Activated CD8-positive, alpha-beta T cell treated with anti-CD3 and anti-CD28 coated beads, Interleukin-2, amount 10 ng/mL, durations not matched to agents 7 days and 5 days (primary cell): Measurements from ENCODE around the gene SCAMP2. TPM values are rescaled to one million over a fixed set of nuclear protein-coding genes. Genes with fewer than 3 reads are reported as not detected.

Experiments
- ATAC-seq: fragments of 150-1000 bp; cut with Tn5 transposase; one replicate; pipeline ENCODE4 v1.10.0; 2021; ENCODE audit warnings: moderate library complexity
- CTCF ChIA-PET: fragments of 350-600 bp; sonication (Branson Sonifier 250); formaldehyde crosslinking; loops from one replicate; lab custom pipeline; 2021; ENCODE audit warnings: antibody characterized with exemption; lab: Charles Lee
- POLR2A ChIA-PET: fragments of 350-600 bp; sonication (Branson Sonifier 250); formaldehyde crosslinking; loops from one replicate; lab custom pipeline; 2021; ENCODE audit warnings: antibody characterized with exemption; lab: Charles Lee
- DNase-seq: peaks from one replicate; pipeline ENCODE4 v3.0.0-alpha.2; 2020
- H3K27ac Mint-ChIP-seq: one replicate; pipeline ENCODE4 v1.8.0; 2021; ENCODE audit warnings: mild to moderate bottlenecking, mixed read lengths
- H3K27me3 Mint-ChIP-seq: one replicate; pipeline ENCODE4 v1.8.0; 2021; ENCODE audit warnings: low read depth, mixed read lengths
- H3K36me3 Mint-ChIP-seq: one replicate; pipeline ENCODE4 v1.8.0; 2021; ENCODE audit warnings: low read depth, mixed read lengths
- H3K4me1 Mint-ChIP-seq: one replicate; pipeline ENCODE4 v1.8.0; 2021; ENCODE audit warnings: low read depth, mixed read lengths
- H3K4me3 Mint-ChIP-seq: one replicate; pipeline ENCODE4 v1.8.0; 2021; ENCODE audit warnings: mild to moderate bottlenecking, mixed read lengths
- H3K9me3 Mint-ChIP-seq: one replicate; pipeline ENCODE4 v1.8.0; 2022; ENCODE audit warnings: mixed read lengths; ENCODE audit not compliant: insufficient read depth
- total RNA-seq, 2 experiments: library from RNA; stranded (reverse); gene quantifications; one replicate each; pipeline ENCODE4 v1.2.3, GENCODE V29; 2021

Gene SCAMP2
- total RNA-seq, 2 experiments from 2014 or later, result 96.9 to 105 TPM

DNA sequence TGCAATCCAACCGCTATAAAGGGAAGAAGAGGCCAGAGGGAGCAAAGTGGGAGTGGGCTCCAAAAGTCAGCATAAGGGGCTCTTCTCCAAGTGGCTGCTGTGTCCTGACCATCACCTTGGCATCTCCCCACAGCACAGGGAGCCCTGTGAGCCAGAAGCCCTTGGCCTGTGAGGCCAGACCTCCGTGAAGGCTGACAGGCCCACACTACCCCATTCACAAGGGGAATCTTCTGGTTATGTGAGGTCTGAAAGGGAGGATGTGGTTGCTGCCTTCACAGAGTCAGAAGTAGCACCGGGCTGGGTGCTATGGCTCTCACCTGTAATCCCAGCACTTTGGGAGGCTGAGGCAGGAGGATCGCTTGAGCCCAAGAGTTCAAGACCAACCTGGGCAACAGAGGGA is 27.6 kb downstream of the SCAMP2 start:
- Mint-ChIP-seq H3K36me3 (peaks cover 64% of the 10 kb centered on the region), H3K9me3 (no peaks in the 10 kb centered on the region), H3K27me3 (no peaks in the 10 kb centered on the region), H3K27ac (peak overlapping the region; percentile 93), H3K4me1 (peaks cover 49% of the 10 kb centered on the region), H3K4me3 (peak overlapping the region; percentile 46)
- DNase-seq (peak; percentile 63), ATAC-seq (peak; percentile 15)
- ChIA-PET CTCF (interaction anchor here (0.9 to 8.4 kb wide), 7 partner anchors 22 to 211 kb away, joined by 3 to 75 read pairs (median 5); no protein-coding TSS in a partner anchor), POLR2A (interaction anchor here (0.6 to 3.4 kb wide), 7 partner anchors 24 to 457 kb away, joined by 3 to 24 read pairs (median 3); partner anchors contain the start of genes COX5A, MPI and PPCDC)

DNA sequence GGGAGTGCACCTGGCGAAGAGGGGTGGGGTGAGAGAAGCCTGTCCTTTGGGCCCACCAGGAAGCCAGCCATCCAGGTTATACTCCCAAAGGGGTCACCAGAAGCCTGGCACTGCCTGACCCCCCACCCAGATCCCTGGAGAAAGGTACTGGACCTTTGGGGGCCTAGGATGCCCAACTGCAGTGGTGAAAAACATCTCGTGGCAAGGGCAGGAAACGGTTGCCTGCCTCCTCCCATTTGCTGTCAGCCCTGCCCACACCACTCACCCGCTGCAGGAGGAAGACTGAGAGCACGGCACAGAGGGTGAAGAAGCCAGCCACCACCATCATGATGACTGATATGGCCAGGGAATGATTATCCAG is 28.0 kb downstream of the SCAMP2 start:
- Mint-ChIP-seq H3K4me3 (peak overlapping the region; percentile 46), H3K36me3 (peaks cover 64% of the 10 kb centered on the region), H3K9me3 (no peaks in the 10 kb centered on the region), H3K27me3 (no peaks in the 10 kb centered on the region), H3K27ac (peak overlapping the region; percentile 93), H3K4me1 (peaks cover 49% of the 10 kb centered on the region)
- ATAC-seq (peak; percentile 54), DNase-seq (peak; percentile 80)
- POLR2A ChIA-PET, result interaction anchor here (0.6 to 3.4 kb wide), 14 partner anchors 13 to 457 kb away, joined by 3 to 24 read pairs (median 4); partner anchors contain the start of genes COX5A, CPLX3, CSK and MPI
- CTCF ChIA-PET, result interaction anchor here (0.6 to 8.4 kb wide), 15 partner anchors 13 to 210 kb away, joined by 3 to 75 read pairs (median 5); partner anchors contain the start of genes COX5A, FAM219B and SCAMP2

DNA sequence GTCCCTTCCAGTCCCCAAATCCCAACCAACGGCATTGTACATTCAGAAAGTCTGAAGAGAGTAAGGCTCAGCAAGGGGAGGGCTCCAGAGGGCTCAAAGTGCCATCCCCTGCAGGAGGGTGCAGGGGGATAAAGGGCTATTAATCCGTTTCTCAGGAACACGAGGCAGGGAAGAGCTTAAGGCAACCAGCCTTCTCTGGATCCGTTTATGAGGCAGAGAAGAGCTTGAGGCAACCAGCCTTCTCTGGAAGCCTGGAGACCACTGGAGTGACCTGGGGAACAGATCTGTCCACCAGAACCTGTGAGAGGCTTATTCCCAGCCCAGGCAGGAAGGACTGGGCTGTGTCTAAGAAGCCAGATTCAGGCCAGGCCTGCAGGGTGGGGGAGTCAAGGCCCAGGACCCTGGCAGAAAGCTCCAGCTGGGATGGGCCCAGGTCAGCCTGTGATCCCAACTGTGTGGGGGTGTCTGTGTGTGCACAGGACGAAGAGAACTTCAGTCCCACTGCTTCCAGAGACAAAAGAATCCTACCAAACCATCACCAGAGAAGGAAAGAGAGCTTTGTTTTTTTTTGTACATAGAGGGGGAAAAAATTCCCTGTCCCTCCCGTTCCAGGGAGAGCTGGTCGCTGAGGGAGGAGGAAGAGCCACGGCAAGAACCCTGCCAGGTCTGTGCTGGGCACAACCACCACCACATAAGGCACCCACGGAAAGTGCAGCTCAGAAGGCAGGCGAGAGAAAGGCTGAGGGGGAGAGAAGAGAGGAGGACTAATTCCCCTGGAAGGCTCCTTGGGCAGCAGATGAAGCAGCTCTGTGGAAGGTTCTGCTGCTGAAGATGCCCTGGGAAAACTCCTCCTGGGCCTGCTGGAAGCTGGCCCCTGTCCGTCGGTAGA is 28.6 kb downstream of the SCAMP2 start:
- POLR2A ChIA-PET, result interaction anchor here (0.6 to 3.4 kb wide), 20 partner anchors 14 to 456 kb away, joined by 3 to 24 read pairs (median 3); partner anchors contain the start of genes COX5A, CPLX3, CSK and FAM219B
- CTCF ChIA-PET, result interaction anchor here (0.6 to 8.4 kb wide), 17 partner anchors 9 to 210 kb away, joined by 3 to 75 read pairs (median 5); partner anchors contain the start of genes COX5A, FAM219B and SCAMP2
- peak; percentile 36 for DNase-seq
- peaks cover 49% of the 10 kb centered on the region for H3K4me1 Mint-ChIP-seq
- no peaks in the 10 kb centered on the region for H3K27me3 Mint-ChIP-seq
- H3K27ac Mint-ChIP-seq, result peak overlapping the region; percentile 93
- peaks cover 60% of the 10 kb centered on the region for H3K36me3 Mint-ChIP-seq
- peak overlapping the region; percentile 46 for H3K4me3 Mint-ChIP-seq
- peak; percentile 2 for ATAC-seq
- no peaks in the 10 kb centered on the region for H3K9me3 Mint-ChIP-seq

DNA sequence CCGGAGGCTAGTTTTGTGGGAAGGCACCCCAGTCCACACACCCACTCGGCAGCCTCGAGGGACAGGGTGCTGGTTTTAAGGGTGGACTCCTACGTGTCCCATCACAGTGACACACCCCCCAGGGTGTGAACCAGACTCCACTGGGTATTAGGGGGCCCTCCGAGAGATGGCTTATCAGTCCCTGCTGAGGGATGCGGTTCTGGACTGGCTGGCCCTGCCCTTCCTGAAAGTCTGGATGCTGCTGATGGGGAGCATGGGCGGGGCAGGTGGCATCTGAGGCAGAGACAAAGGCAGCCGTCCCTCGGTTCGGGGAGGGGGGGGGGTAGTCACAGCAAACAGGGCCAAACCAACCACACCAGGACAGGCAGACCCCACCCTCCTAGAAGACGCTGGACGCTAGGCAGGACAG is 29.3 kb downstream of the SCAMP2 start:
- CTCF ChIA-PET, result interaction anchor here (1.0 to 8.4 kb wide), 13 partner anchors 8 to 73 kb away, joined by 3 to 75 read pairs (median 11); partner anchors contain the start of gene FAM219B
- Mint-ChIP-seq H3K4me3 (peak overlapping the region; percentile 77), H3K27me3 (no peaks in the 10 kb centered on the region), H3K27ac (peak overlapping the region; percentile 93), H3K4me1 (peaks cover 49% of the 10 kb centered on the region), H3K9me3 (no peaks in the 10 kb centered on the region), H3K36me3 (peaks cover 61% of the 10 kb centered on the region)
- POLR2A ChIA-PET, result interaction anchor here (0.7 to 3.4 kb wide), 10 partner anchors 14 to 63 kb away, joined by 3 to 24 read pairs (median 4); partner anchors contain the start of genes CPLX3, CSK and FAM219B
- no peak for DNase-seq
- ATAC-seq, result no peak

GRCh38 chr15:74843445-74843828 is 29.7 kb downstream of the SCAMP2 start:
- ChIA-PET CTCF (interaction anchor here (1.2 to 8.4 kb wide), 10 partner anchors 14 to 107 kb away, joined by 3 to 75 read pairs (median 12); partner anchors contain the start of gene FAM219B), POLR2A (interaction anchor here (1.2 to 3.4 kb wide), 5 partner anchors 27 to 63 kb away, joined by 3 to 24 read pairs (median 3); partner anchors contain the start of gene FAM219B)
- Mint-ChIP-seq H3K27ac (peak overlapping the region; percentile 93), H3K9me3 (no peaks in the 10 kb centered on the region), H3K36me3 (peaks cover 59% of the 10 kb centered on the region), H3K27me3 (no peaks in the 10 kb centered on the region), H3K4me3 (peak overlapping the region; percentile 77), H3K4me1 (peaks cover 49% of the 10 kb centered on the region)
- no peak for DNase-seq
- no peak for ATAC-seq

DNA sequence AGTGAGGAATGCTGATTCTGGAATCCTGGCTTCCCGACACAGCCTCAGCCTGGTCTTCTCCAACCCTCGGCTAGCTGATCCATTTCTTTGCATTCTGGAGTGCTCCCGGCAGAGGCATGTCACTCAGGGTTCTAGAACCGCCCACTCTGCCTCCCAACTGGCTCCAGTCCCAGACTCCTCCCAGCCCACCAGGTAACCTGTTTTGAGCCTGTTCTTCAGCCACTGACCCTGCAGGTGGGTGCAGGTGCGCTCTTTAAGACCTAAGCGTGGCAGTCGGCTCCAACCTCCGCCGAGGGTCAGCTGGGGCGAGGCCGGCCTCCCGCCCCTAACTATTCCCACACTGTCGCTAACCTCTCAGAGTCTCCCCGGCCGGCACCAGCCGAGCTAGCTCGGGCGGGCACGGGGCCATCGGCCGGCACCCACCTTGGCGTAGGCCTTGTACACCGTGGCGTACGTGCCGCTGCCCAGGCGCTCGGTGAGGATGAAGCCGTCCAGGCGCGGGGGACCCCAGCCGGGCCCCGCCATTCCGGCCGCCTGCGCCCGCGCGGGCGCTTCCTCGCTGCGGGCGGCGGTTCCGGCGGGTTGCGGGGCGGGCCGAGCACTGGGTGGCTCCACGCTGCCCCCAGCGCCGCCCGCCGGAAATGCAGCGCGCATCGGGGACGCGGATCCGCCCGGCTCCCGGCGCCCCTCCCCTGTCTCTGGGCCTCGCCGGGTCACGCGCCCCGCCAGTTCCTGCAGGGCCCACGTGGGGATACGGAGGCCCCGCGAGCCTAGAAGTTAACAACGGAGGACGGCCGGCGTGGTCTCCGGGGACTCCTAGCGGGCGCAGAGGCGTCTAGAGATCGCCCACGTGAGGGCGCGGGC is 30.4 kb downstream of the SCAMP2 start, which contains the start of gene ULK3:
TSS of gene ULK3 (minus strand) at position 576 of the 864 bp plus-strand sequence. CDS start at position 525, 51 bp downstream.
- H3K36me3 Mint-ChIP-seq, result peaks cover 52% of the 10 kb centered on the region
- peak within 1 kb of the TSS; percentile 93 for H3K27ac Mint-ChIP-seq
- peak; percentile 87 for ATAC-seq
- ChIA-PET POLR2A (interaction anchor here (1.4 to 3.4 kb wide), 4 partner anchors 27 to 62 kb away, joined by 3 to 24 read pairs (median 8); no protein-coding TSS in a partner anchor), CTCF (interaction anchor here (0.6 to 8.4 kb wide), 14 partner anchors 14 to 208 kb away, joined by 3 to 75 read pairs (median 4); partner anchors contain the start of gene FAM219B)
- no peaks in the 10 kb centered on the region for H3K9me3 Mint-ChIP-seq
- H3K4me1 Mint-ChIP-seq, result peaks cover 49% of the 10 kb centered on the region
- DNase-seq, result peak; percentile 94
- peak within 1 kb of the TSS; percentile 89 for H3K4me3 Mint-ChIP-seq
- no peaks in the 10 kb centered on the region for H3K27me3 Mint-ChIP-seq

DNA sequence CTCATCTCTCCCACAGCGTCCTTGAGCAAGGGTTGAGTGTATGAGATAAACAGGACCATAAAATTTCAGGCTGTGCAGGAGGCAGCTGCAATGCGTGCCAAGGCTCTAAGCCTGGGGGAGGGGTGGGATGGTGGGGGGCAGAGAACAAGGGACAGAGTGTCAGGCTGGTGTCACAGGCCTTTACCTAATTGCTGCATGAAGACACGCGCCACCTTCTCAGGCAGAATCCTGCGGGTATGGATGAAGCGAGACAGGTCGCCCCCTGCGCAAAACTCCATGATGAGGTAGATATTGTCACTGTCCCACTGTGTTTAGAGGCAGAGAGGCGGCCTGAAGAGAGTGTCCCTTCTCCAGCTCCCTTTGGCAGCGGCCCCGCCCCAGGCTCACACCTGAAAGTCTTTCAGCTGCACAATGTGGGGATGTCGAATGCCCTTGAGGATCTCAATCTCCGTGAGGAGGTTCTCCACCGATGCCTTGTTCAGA is 31.2 kb downstream of the SCAMP2 start:
- no peaks in the 10 kb centered on the region for H3K27me3 Mint-ChIP-seq
- ChIA-PET CTCF (interaction anchor here (0.9 to 8.4 kb wide), 12 partner anchors 13 to 207 kb away, joined by 3 to 75 read pairs (median 8); partner anchors contain the start of gene FAM219B), POLR2A (interaction anchor here (3.4 kb wide), 1 partner anchor 28 kb away, joined by 24 read pairs; no protein-coding TSS in a partner anchor)
- peak overlapping the region; percentile 89 for H3K4me3 Mint-ChIP-seq
- H3K9me3 Mint-ChIP-seq, result no peaks in the 10 kb centered on the region
- peak overlapping the region; percentile 83 for H3K27ac Mint-ChIP-seq
- peaks cover 49% of the 10 kb centered on the region for H3K4me1 Mint-ChIP-seq
- DNase-seq (no peak), ATAC-seq (no peak)
- H3K36me3 Mint-ChIP-seq, result peaks cover 47% of the 10 kb centered on the region

- Mint-ChIP-seq H3K4me3 (peak overlapping the region; percentile 89), H3K27me3 (no peaks in the 10 kb centered on the region), H3K4me1 (peaks cover 45% of the 10 kb centered on the region), H3K9me3 (no peaks in the 10 kb centered on the region), H3K36me3 (peaks cover 50% of the 10 kb centered on the region), H3K27ac (peak overlapping the region; percentile 66)
- ChIA-PET CTCF (interaction anchor here (1.4 to 8.4 kb wide), 6 partner anchors 28 to 109 kb away, joined by 3 to 75 read pairs (median 12); no protein-coding TSS in a partner anchor), POLR2A (no interaction called here)
- DNase-seq, result no peak
- no peak for ATAC-seq
Observed at GRCh38 chr15:74840851-74841775, 32.1 kb downstream of the SCAMP2 start.

DNA sequence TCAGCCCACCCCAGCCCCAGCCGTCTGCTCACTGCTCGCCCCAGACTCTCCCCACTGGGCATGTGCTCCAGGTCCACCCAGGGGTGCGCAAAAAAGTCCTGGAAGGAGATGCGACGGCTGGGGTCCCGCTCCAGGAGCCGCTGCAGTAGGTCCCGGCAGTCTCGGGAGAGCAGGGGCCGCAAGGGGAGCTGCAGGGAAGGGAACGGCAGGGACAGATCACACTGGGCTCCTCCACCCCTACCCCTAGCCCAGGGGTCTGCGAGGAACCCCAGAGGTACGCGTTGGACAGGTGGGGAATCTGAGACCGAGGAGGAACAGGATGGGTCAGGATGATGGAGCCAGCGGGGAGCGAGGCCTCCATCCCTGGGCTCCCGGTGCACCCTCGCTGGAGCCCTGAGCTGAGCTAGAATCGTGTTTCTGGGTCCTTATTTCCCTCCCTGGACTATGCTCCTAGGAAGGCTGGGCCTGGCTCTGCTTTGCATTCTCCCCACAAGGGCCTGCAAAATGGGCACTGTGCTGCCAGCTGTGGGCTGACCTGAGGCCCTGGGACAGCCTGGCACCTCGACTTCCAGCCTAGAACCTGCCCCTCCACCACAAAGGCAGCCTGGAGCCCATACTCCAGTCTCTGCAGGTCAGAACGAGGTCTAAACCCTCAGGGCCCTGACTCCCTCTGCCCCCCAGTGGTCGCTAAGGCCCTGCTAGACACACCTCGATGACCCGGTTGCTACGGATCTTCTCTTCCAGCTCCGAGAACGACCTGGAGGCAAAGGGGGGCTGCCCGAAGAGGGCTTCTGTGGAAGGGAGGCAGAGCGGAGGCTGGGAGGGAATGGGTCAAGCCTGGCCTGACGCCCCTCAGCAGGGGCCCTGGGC is 33.4 kb downstream of the SCAMP2 start:
- Mint-ChIP-seq H3K4me1 (peaks cover 32% of the 10 kb centered on the region), H3K27ac (no peak overlapping the region), H3K9me3 (no peaks in the 10 kb centered on the region), H3K4me3 (no peak overlapping the region), H3K36me3 (peaks cover 48% of the 10 kb centered on the region), H3K27me3 (no peaks in the 10 kb centered on the region)
- CTCF ChIA-PET, result interaction anchor here (1.4 to 8.4 kb wide), 3 partner anchors 61 to 110 kb away, joined by 3 to 75 read pairs (median 4); no protein-coding TSS in a partner anchor
- ATAC-seq (no peak), DNase-seq (no peak)
- POLR2A ChIA-PET, result no interaction called here
